Measurements from ENCODE around the gene WNT3. TPM values are rescaled to one million over a fixed set of nuclear protein-coding genes. Genes with fewer than 3 reads are reported as not detected.

WNT3 gene
- total RNA-seq, 1 donor from 2014 or later, result 2.0 TPM

- H3K27ac Mint-ChIP-seq (ENCODE audit: unreplicated experiment), result no peak overlapping the region
- DNase-seq (ENCODE audit: extremely low spot score, unreplicated experiment), result no peak
- no peak overlapping the region for H3K4me3 Mint-ChIP-seq (ENCODE audit: unreplicated experiment)
- no peaks in the 10 kb centered on the region for H3K36me3 Mint-ChIP-seq (ENCODE audit: unreplicated experiment)
- no peak for TF ChIP-seq CTCF (IDR thresholded peaks at IDR 0.05)
- peaks cover 11% of the 10 kb centered on the region for H3K4me1 Mint-ChIP-seq (ENCODE audit: unreplicated experiment)
- H3K9me3 Mint-ChIP-seq (ENCODE audit: unreplicated experiment), result no peaks in the 10 kb centered on the region
- peaks cover 57% of the 10 kb centered on the region for H3K27me3 Mint-ChIP-seq (ENCODE audit: unreplicated experiment)
Observed at GRCh38 chr17:46853896-46854444, 35.5 kb upstream of the WNT3 start.

GRCh38 chr17:46851029-46851741, 32.7 kb upstream of the WNT3 start, which contains the start of gene WNT9B:
Gene WNT9B (plus strand): TSS chr17:46851583. CDS start chr17:46851639, 56 bp downstream.
- Mint-ChIP-seq H3K36me3 (ENCODE audit: unreplicated experiment) (no peaks in the 10 kb centered on the region), H3K27me3 (ENCODE audit: unreplicated experiment) (peaks cover 72% of the 10 kb centered on the region), H3K4me3 (ENCODE audit: unreplicated experiment) (peak within 1 kb of the TSS; percentile 67), H3K27ac (ENCODE audit: unreplicated experiment) (no peak within 1 kb of the TSS), H3K9me3 (ENCODE audit: unreplicated experiment) (no peaks in the 10 kb centered on the region), H3K4me1 (ENCODE audit: unreplicated experiment) (peaks cover 11% of the 10 kb centered on the region)
- TF ChIP-seq CTCF (IDR thresholded peaks at IDR 0.05), result peak; percentile 23
- no peak for DNase-seq (ENCODE audit: extremely low spot score, unreplicated experiment)

- Mint-ChIP-seq H3K27me3 (ENCODE audit: unreplicated experiment) (peaks cover 74% of the 10 kb centered on the region), H3K36me3 (ENCODE audit: unreplicated experiment) (no peaks in the 10 kb centered on the region), H3K4me3 (ENCODE audit: unreplicated experiment) (peak overlapping the region; percentile 58), H3K27ac (ENCODE audit: unreplicated experiment) (no peak overlapping the region), H3K4me1 (ENCODE audit: unreplicated experiment) (peaks cover 11% of the 10 kb centered on the region), H3K9me3 (ENCODE audit: unreplicated experiment) (no peaks in the 10 kb centered on the region)
- TF ChIP-seq CTCF (IDR thresholded peaks at IDR 0.05), result no peak
- no peak for DNase-seq (ENCODE audit: extremely low spot score, unreplicated experiment)
Observed at GRCh38 chr17:46850688-46851028, 32.2 kb upstream of the WNT3 start.

- Mint-ChIP-seq H3K27me3 (ENCODE audit: unreplicated experiment) (peaks cover 71% of the 10 kb centered on the region), H3K4me3 (ENCODE audit: unreplicated experiment) (no peak overlapping the region), H3K9me3 (ENCODE audit: unreplicated experiment) (no peaks in the 10 kb centered on the region), H3K27ac (ENCODE audit: unreplicated experiment) (no peak overlapping the region), H3K4me1 (ENCODE audit: unreplicated experiment) (peaks cover 11% of the 10 kb centered on the region), H3K36me3 (ENCODE audit: unreplicated experiment) (no peaks in the 10 kb centered on the region)
- DNase-seq (ENCODE audit: extremely low spot score, unreplicated experiment), result no peak
- no peak for TF ChIP-seq CTCF (IDR thresholded peaks at IDR 0.05)
Observed at GRCh38 chr17:46848534-46848933, 30.0 kb upstream of the WNT3 start.
